ENCODE data around the gene CATSPER2.
"Not testable (repeated sequence)": the region's sequence is repeated elsewhere in the genome, so short reads cannot be mapped to it uniquely, and the experiment has no call there.

Gene CATSPER2

GRCh38 chr15:43593328-43594190 is 55.1 kb downstream of the CATSPER2 start, which contains the start of gene CKMT1B:
Gene CKMT1B, plus strand, starts transcription at chr15:43594027. Its CDS starts 192 bp downstream, at chr15:43594219.
- DNase-seq (ENCODE audit: low read depth in 2 of 2): not testable (repeated sequence)

- DNase-seq (ENCODE audit: low read depth in 2 of 2): not testable (repeated sequence)
Measured at GRCh38 chr15:43592841-43593240, 55.8 kb downstream of the CATSPER2 start.

- not testable (repeated sequence) for DNase-seq (ENCODE audit: low read depth in 2 of 2)
Measured at GRCh38 chr15:43589778-43590466, 58.7 kb downstream of the CATSPER2 start, which contains the start of gene PPIP5K1. Gene PPIP5K1, minus strand, starts transcription at chr15:43590208. Its CDS starts 5,704 bp downstream, at chr15:43584504.
